Measurements from ENCODE around the gene RAB9A. TPM values are rescaled to one million over a fixed set of nuclear protein-coding genes. Genes with fewer than 3 reads are reported as not detected.

Gene RAB9A
- total RNA-seq, 1 donor from 2014 or later, result 31.7 TPM

DNA sequence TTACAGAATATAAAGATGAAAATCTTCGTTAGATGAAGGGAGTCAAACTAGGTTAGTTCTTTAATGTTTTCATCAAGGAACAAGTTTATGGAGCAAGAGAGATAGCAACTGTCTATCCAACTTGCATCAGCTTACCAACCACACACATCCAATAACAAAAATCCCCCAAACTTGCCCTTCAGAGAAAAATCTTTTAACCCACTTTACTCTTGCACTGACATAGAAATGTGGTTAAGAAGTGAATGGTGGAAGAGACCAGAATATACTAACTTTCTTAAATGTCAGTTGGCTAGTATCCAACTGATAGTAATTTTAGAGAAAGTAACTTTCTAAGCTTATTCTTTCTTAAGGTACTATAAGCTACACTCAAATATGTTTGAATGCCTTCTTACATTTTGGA is 1.7 kb upstream of the RAB9A start:
- TF ChIP-seq, protein P1, sequence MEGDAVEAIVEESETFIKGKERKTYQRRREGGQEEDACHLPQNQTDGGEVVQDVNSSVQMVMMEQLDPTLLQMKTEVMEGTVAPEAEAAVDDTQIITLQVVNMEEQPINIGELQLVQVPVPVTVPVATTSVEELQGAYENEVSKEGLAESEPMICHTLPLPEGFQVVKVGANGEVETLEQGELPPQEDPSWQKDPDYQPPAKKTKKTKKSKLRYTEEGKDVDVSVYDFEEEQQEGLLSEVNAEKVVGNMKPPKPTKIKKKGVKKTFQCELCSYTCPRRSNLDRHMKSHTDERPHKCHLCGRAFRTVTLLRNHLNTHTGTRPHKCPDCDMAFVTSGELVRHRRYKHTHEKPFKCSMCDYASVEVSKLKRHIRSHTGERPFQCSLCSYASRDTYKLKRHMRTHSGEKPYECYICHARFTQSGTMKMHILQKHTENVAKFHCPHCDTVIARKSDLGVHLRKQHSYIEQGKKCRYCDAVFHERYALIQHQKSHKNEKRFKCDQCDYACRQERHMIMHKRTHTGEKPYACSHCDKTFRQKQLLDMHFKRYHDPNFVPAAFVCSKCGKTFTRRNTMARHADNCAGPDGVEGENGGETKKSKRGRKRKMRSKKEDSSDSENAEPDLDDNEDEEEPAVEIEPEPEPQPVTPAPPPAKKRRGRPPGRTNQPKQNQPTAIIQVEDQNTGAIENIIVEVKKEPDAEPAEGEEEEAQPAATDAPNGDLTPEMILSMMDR (IDR thresholded peaks at IDR 0.05), result no peak
- no peaks in the 10 kb centered on the region for H3K27me3 ChIP-seq
- no peak overlapping the region for H3K27ac ChIP-seq
- H3K9me3 ChIP-seq, result no peaks in the 10 kb centered on the region
- peaks cover 5% of the 10 kb centered on the region for H3K4me1 ChIP-seq
- ATAC-seq (no peak), DNase-seq (no peak)
- H3K36me3 ChIP-seq, result no peaks in the 10 kb centered on the region
- intact Hi-C loops (cut with DNase I), result no loop called here
- H3K4me3 ChIP-seq, result no peak overlapping the region

DNA sequence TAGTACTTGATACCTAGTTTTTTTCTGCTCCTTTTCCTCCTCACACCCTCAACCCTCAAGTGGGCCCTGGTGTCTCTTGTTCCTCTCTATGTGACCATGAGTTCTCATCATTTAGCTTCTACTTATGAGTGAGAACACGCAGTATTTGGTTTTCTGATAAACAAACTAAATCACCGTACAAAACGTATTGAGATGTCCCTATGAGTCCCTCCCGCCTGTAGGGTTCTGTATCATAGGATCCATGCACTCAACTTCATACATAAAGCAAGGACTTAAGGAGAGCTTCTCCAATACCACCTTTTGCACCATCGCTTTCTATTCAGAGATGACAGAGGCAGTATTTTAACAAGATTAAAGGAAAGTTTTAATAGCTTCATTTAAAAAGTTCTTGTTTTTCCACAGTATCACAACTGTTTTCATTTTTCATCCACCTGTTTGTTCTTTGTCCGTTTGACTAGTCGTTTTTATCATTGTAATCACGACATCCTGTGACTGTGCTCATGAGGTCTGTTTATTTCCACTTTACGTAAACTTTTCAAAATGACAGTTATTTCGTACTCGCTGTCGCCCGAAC is 457 bp upstream of the RAB9A start:
- Histone ChIP-seq H3K27ac (peak overlapping the region; percentile 91), H3K4me1 (peaks cover 13% of the 10 kb centered on the region), H3K36me3 (no peaks in the 10 kb centered on the region), H3K27me3 (no peaks in the 10 kb centered on the region), H3K4me3 (peak overlapping the region; percentile 64), H3K9me3 (no peaks in the 10 kb centered on the region)
- DNase-seq (no peak), ATAC-seq (no peak)
- TF ChIP-seq, protein P1 (IDR thresholded peaks at IDR 0.05), result no peak
- intact Hi-C loops (cut with DNase I), result no loop called here

DNA sequence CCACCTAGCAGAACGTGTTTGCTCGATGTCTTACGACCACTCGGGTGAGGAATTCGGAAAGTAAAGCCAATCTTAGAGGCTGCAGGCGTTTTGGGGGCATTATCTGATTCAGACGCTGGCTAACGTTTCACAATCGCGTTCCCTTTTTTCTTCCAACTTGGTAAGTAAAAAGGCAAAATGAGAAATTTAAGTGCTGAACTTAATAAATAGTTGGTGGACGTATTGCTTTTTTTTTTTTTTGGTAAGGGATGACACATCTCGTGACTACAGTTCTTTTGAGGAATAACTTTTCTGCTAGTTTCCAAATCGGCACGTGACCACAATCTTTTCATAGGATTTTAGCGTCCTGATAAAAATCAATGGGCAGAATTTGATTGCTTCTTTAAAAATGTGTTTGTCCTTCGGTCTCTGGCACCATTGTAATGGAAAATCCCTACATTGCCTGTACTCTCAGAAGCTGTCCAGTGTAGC is 848 bp downstream of the RAB9A start:
- intact Hi-C loops (cut with DNase I), result no loop called here
- Histone ChIP-seq H3K27me3 (no peaks in the 10 kb centered on the region), H3K36me3 (no peaks in the 10 kb centered on the region), H3K4me3 (peak overlapping the region; percentile 64), H3K4me1 (peaks cover 13% of the 10 kb centered on the region), H3K9me3 (no peaks in the 10 kb centered on the region), H3K27ac (peak overlapping the region; percentile 91)
- TF ChIP-seq, protein P1 (IDR thresholded peaks at IDR 0.05), result no peak
- no peak for ATAC-seq
- no peak for DNase-seq

DNA sequence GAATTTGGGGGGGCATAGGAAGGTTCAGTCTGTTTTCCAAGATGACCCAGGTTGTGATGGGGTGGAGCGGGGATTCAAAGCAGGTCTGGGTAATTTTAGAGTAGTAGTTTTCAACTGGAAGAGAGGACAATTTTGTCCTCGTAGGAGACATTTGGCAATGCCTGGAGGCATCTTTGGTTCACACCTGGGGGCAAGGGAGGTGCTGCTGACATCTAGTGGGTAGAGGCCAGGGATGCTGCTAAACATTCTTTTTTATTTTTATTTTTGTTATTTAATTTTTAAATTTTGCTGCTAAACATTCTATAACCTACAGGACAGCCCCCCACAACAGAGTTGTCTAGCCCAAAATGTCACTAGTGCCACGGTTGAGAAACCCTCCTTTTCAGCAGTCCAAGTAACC is 1.9 kb downstream of the RAB9A start:
- TF ChIP-seq, protein P1 (IDR thresholded peaks at IDR 0.05), result no peak
- peaks cover 13% of the 10 kb centered on the region for H3K4me1 ChIP-seq
- H3K36me3 ChIP-seq, result no peaks in the 10 kb centered on the region
- no peak for DNase-seq
- no peak for ATAC-seq
- intact Hi-C loops (cut with DNase I), result no loop called here
- H3K4me3 ChIP-seq, result peak overlapping the region; percentile 64
- no peaks in the 10 kb centered on the region for H3K9me3 ChIP-seq
- no peak overlapping the region for H3K27ac ChIP-seq
- no peaks in the 10 kb centered on the region for H3K27me3 ChIP-seq

DNA sequence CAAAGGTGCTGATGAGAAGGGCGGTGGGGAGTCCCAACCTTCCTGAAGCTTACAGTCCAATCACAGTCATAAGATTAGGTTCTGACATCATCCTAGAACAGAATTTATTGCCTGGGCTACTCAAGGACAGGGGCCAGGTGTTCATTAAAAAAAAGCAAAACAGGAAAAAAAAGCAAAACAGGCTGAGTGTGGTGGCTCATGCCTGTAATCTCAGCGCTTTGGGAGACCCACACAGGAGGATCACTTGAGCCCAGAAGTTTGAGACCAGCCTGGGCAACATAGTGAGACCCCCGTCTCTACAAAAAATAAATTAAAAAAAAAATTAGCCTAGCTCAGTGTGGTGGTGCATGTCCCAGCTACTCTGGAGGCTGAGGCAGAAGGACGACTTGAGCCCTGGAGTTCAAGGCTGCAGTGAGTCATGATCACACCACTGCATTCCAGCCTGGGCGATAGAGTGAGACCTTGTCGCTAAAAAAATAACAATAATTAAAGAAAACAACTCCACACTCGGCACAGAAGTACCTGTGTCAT is 3.0 kb downstream of the RAB9A start:
- no peak for ATAC-seq
- TF ChIP-seq, protein P1 (IDR thresholded peaks at IDR 0.05), result no peak
- intact Hi-C loops (cut with DNase I), result no loop called here
- Histone ChIP-seq H3K27me3 (no peaks in the 10 kb centered on the region), H3K4me1 (peaks cover 13% of the 10 kb centered on the region), H3K9me3 (no peaks in the 10 kb centered on the region), H3K4me3 (no peak overlapping the region), H3K27ac (no peak overlapping the region), H3K36me3 (no peaks in the 10 kb centered on the region)
- no peak for DNase-seq
